K562 (cell line): ENCODE measurements around the gene EEPD1. TPM values are rescaled to one million over a fixed set of nuclear protein-coding genes. Genes with fewer than 3 reads are reported as not detected.

ENCODE experiments used
- ATAC-seq: fragments of 200-7000 bp; cut with Tn5 transposase; 3 replicates; pipeline ENCODE4 v1.9.1; 2020; ENCODE audit warnings: moderate library complexity
- BruUV-seq: library from RNA; stranded (reverse); fragments of 400-500 nt; replicated peaks from 2 replicates; lab custom pipeline; 2021; lab: Mats Ljungman, UMichigan
- CTCF ChIA-PET: fragments of 300-600 bp; formaldehyde crosslinking; extraction: SDS; loops from one replicate; lab custom pipeline; 2021; ENCODE audit warnings: low intra/inter-chr PET ratio; lab: Yijun Ruan, JAX
- POLR2A ChIA-PET: fragments of 300-600, 350-650 bp; sonication (Branson Sonifier 250); formaldehyde crosslinking; extraction: SDS; loops from one replicate; lab custom pipeline; 2021; ENCODE audit warnings: antibody characterized with exemption, inconsistent platforms; lab: Yijun Ruan, JAX
- DNase-seq, 4 experiments: peaks; one replicate each; pipeline versions ENCODE4 v3.0.0 to v3.0.0-alpha.2; 2011 to 2018; ENCODE audit warnings: low spot score in 3 of 4, mixed read lengths in 3 of 4; ENCODE audit errors: extremely low read depth in 1 of 4
- FAIRE-seq: peaks from 2 replicates; lab custom pipeline; 2011; peaks lifted over from hg19 to GRCh38; lab: Jason Lieb, UNC
- H2AFZ ChIP-seq: 2 replicates; pipeline ENCODE4 v1.6.0; 2011; ENCODE audit warnings: low read depth, low read length, control low read depth, inconsistent platforms
- H3K27ac ChIP-seq: fragments of 200-600 bp; 3 replicates; pipeline ENCODE4 v1.8.0; 2011; ENCODE audit warnings: low read depth, mild to moderate bottlenecking, control low read depth, inconsistent platforms, low read length, moderate library complexity, mixed read lengths; ENCODE audit errors: extremely low read depth
- H3K27me3 ChIP-seq, 2 experiments: fragments of 300-600 bp in 1 of 2; 2 replicates in 1 of 2; 3 replicates in 1 of 2; pipeline versions ENCODE4 v1.6.0 to v1.8.0; 2011; ENCODE audit warnings: inconsistent platforms in 2 of 2, low read length in 2 of 2, mild to moderate bottlenecking in 1 of 2, mixed read lengths in 1 of 2, moderate library complexity in 1 of 2; ENCODE audit not compliant: control insufficient read depth in 2 of 2, insufficient read depth in 2 of 2
- H3K36me3 ChIP-seq: fragments of 300-600 bp; 3 replicates; pipeline ENCODE4 v1.8.0; 2011; ENCODE audit warnings: mild to moderate bottlenecking, low read length, inconsistent platforms; ENCODE audit not compliant: control insufficient read depth, insufficient read depth
- H3K4me1 ChIP-seq, 2 experiments: fragments of 200-600 bp in 1 of 2; replicated peaks in 1 of 2; 2 replicates in 1 of 2; 3 replicates in 1 of 2; pipeline versions ENCODE4 v1.5.1 to v1.8.0; 2011; ENCODE audit warnings: inconsistent platforms in 2 of 2, low read length in 2 of 2, mild to moderate bottlenecking in 1 of 2, mixed read lengths in 1 of 2, moderate library complexity in 1 of 2; ENCODE audit not compliant: control insufficient read depth in 2 of 2, insufficient read depth in 2 of 2
- H3K4me2 ChIP-seq: 2 replicates; pipeline ENCODE4 v1.6.1; 2011; ENCODE audit warnings: low read length, control low read depth, inconsistent platforms, mixed read lengths; ENCODE audit not compliant: insufficient read depth
- H3K4me3 ChIP-seq: fragments of 200-600 bp; sonication (generic), shearing (Covaris generic); 2 replicates; pipeline ENCODE4 v1.5.1; 2016; ENCODE audit warnings: control low read depth, inconsistent platforms
- H3K79me2 ChIP-seq: fragments of 200-600 bp; 3 replicates; pipeline ENCODE4 v1.8.0; 2011; ENCODE audit warnings: low read length, inconsistent platforms; ENCODE audit not compliant: control insufficient read depth, insufficient read depth
- H3K9ac ChIP-seq, 2 experiments: 2 replicates each; pipeline versions ENCODE4 v1.6.0 to v1.6.1; 2011; ENCODE audit warnings: low read depth in 2 of 2, low read length in 2 of 2, control low read depth in 1 of 2, inconsistent platforms in 1 of 2, mild to moderate bottlenecking in 1 of 2, mixed read lengths in 1 of 2; ENCODE audit not compliant: insufficient read depth in 1 of 2
- H3K9me1 ChIP-seq: one replicate; pipeline ENCODE4 v1.6.0; 2011; ENCODE audit warnings: inconsistent platforms, mild to moderate bottlenecking, low read length, moderate library complexity; ENCODE audit not compliant: control insufficient read depth, insufficient read depth
- H3K9me3 ChIP-seq: replicated peaks from 2 replicates; pipeline ENCODE4 v1.5.1; 2011; ENCODE audit warnings: low read depth, low read length, inconsistent platforms; ENCODE audit not compliant: control insufficient read depth, insufficient read depth
- H4K20me1 ChIP-seq: replicated peaks from 2 replicates; pipeline ENCODE4 v1.6.1; 2011; ENCODE audit warnings: low read length, inconsistent platforms, mixed read lengths; ENCODE audit not compliant: control insufficient read depth, insufficient read depth
- GATA2 ChIP-seq: sonication (generic); formaldehyde crosslinking; IDR thresholded peaks from 2 replicates; pipeline ENCODE4 v1.4.0; 2020; ENCODE audit warnings: mild to moderate bottlenecking, missing genetic modification reagents
- MEF2D ChIP-seq: conservative IDR thresholded peaks from 2 replicates; pipeline ENCODE4 v1.6.1; 2016; ENCODE audit warnings: low read depth, missing genetic modification characterization, missing compliant biosample characterization
- NFRKB ChIP-seq: fragments of 450-650 bp; IDR thresholded peaks from 2 replicates; pipeline ENCODE4 v1.6.1; 2016; ENCODE audit warnings: low read depth
- POLR2H ChIP-seq: IDR thresholded peaks from 2 replicates; pipeline ENCODE4 v1.6.1; 2016; ENCODE audit warnings: missing genetic modification characterization, low read depth, mild to moderate bottlenecking, control low read depth, missing compliant biosample characterization, moderate library complexity
- SRSF1 ChIP-seq: fragments of 200-400 bp; formaldehyde crosslinking; IDR thresholded peaks from 2 replicates; pipeline ENCODE4 v1.6.1; 2017; ENCODE audit warnings: mild to moderate bottlenecking, low read depth, low read length, moderate library complexity
- TAF1 ChIP-seq: IDR thresholded peaks from 2 replicates; pipeline ENCODE4 v1.6.1; 2011; ENCODE audit warnings: mild to moderate bottlenecking, low read length, moderate library complexity; ENCODE audit not compliant: insufficient read depth, control insufficient read depth, severe bottlenecking; ENCODE audit errors: extremely low read depth
- ZBED1 ChIP-seq: IDR thresholded peaks from 2 replicates; pipeline ENCODE4 v1.6.1; 2014
- ZNF57 ChIP-seq: fragments of 450-650 bp; formaldehyde crosslinking; IDR thresholded peaks from 2 replicates; pipeline ENCODE4 v1.4.0; 2020; ENCODE audit warnings: mild to moderate bottlenecking, moderate library complexity
- WGBS: fragments of 100-300 bp; shearing (Covaris generic); methylation state at CpG from one replicate; pipeline ENCODE4 v1.1.6; 2016; ENCODE audit warnings: low coverage, mixed read lengths; ENCODE audit not compliant: insufficient coverage; ENCODE audit errors: missing lambda C conversion rate; 5-methylcytosine and 5-hydroxymethylcytosine counted together
- in situ Hi-C: fragments of 300-500 bp; cut with MboI; formaldehyde crosslinking; loops from 4 replicates; pipeline ENCODE4 v1.15.0; 2018; ENCODE audit warnings: inconsistent platforms, mixed read lengths
- intact Hi-C: fragments of 100-400 bp; cut with micrococcal nuclease; formaldehyde crosslinking; loops from 2 replicates; pipeline ENCODE4 v1.14.2; 2022
- polyA plus RNA-seq, 8 experiments: library from polyadenylated mRNA; depleted of rRNA in 4 of 8; stranded (reverse) in 5 of 8; unstranded in 3 of 8; fragments of >200 nt; fragmentation: Nextera tagmentation in 2 of 8; fragmentation: Illumina TruSeq in 1 of 8; extraction: Ambion mirVana in 2 of 8; extraction: Trizol in 1 of 8; gene quantifications; 2 replicates each; pipeline versions ENCODE4 v1.2.1 to v1.2.3, GENCODE V29; 2011 to 2014; ENCODE audit warnings: inconsistent platforms in 1 of 8, missing spikeins in 1 of 8
- total RNA-seq, 7 experiments: library from RNA; depleted of rRNA in 6 of 7; stranded (reverse); fragments of >200 nt in 6 of 7; fragmentation: Illumina TruSeq in 2 of 7; extraction: Trizol in 2 of 7; gene quantifications; 2 replicates each; pipeline versions ENCODE4 v1.2.1 to v1.2.3, GENCODE V29; 2011 to 2021; ENCODE audit warnings: low replicate concordance in 1 of 7
- TF ChIP-seq, protein P1 (sequence below): sonication (generic); formaldehyde crosslinking; IDR thresholded peaks from 2 replicates; pipeline ENCODE4 v1.8.0; 2022; ENCODE audit warnings: mild to moderate bottlenecking, missing genetic modification reagents, borderline replicate concordance
- TF ChIP-seq, protein P2 (sequence below): sonication (generic); formaldehyde crosslinking; IDR thresholded peaks from 2 replicates; pipeline ENCODE4 v1.8.1; 2023; ENCODE audit warnings: mild to moderate bottlenecking, missing genetic modification reagents

EEPD1 gene
- total and polyA plus RNA-seq, 9 of the 15 experiments (the other 6 are each of a cell fraction or from before 2014, with no cell fraction given) = 0.01 to 1.5 (median 0.74) TPM; not detected in 1

DNA sequence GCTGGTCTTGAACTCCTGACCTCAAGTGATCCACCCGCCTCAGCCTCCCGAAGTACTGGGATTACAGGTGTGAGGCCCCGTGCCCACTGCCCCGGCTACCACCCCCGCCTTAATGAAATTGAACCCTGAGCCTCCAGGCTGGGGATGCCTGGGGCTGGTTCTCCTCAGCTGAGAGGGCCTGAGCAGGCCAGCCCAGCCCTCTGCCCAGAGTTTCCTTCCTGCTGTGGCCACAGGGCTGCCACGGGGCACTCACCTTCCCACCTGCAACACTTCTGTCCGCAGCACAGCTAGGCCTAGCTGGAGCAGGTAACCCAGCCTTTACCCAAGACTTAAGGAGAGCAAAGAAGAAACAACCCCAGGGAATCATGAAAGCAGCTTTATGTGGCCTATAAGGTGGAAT is 158.5 kb downstream of the EEPD1 start:
- H4K20me1 ChIP-seq = no peaks in the 10 kb centered on the region
- intact Hi-C loops (loop anchor here (10.0 kb wide), 1 partner anchor 873 kb away; no protein-coding TSS in a partner anchor), in situ Hi-C loops (no loop called here)
- POLR2A ChIA-PET = no interaction called here
- no peak for TF ChIP-seq MEF2D
- TF ChIP-seq ZBED1 = no peak
- TF ChIP-seq TAF1 = no peak
- TF ChIP-seq, protein P1, sequence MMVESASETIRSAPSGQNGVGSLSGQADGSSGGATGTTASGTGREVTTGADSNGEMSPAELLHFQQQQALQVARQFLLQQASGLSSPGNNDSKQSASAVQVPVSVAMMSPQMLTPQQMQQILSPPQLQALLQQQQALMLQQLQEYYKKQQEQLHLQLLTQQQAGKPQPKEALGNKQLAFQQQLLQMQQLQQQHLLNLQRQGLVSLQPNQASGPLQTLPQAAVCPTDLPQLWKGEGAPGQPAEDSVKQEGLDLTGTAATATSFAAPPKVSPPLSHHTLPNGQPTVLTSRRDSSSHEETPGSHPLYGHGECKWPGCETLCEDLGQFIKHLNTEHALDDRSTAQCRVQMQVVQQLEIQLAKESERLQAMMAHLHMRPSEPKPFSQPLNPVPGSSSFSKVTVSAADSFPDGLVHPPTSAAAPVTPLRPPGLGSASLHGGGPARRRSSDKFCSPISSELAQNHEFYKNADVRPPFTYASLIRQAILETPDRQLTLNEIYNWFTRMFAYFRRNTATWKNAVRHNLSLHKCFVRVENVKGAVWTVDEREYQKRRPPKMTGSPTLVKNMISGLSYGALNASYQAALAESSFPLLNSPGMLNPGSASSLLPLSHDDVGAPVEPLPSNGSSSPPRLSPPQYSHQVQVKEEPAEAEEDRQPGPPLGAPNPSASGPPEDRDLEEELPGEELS (CRISPR knock-in tag) = no peak
- no peak for TF ChIP-seq SRSF1
- TF ChIP-seq, protein P2, sequence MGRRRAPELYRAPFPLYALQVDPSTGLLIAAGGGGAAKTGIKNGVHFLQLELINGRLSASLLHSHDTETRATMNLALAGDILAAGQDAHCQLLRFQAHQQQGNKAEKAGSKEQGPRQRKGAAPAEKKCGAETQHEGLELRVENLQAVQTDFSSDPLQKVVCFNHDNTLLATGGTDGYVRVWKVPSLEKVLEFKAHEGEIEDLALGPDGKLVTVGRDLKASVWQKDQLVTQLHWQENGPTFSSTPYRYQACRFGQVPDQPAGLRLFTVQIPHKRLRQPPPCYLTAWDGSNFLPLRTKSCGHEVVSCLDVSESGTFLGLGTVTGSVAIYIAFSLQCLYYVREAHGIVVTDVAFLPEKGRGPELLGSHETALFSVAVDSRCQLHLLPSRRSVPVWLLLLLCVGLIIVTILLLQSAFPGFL (CRISPR knock-in tag) = no peak
- no peak for TF ChIP-seq POLR2H (tag)
- TF ChIP-seq GATA2 (CRISPR knock-in tag) = no peak
- no peak for TF ChIP-seq ZNF57 (CRISPR knock-in tag)
- no peak for TF ChIP-seq NFRKB
- H3K27ac ChIP-seq = no peak overlapping the region
- CTCF ChIA-PET = no interaction called here
- peak overlapping the region; percentile 85 for H2AFZ ChIP-seq
- H3K27me3 ChIP-seq = peaks cover 0 to 35% of the 10 kb centered on the region in 2 experiments; a peak in 2 of 5 replicates
- no peak overlapping the region for H3K9ac ChIP-seq
- no TSS peak for BruUV-seq
- FAIRE-seq = no peak
- H3K9me3 ChIP-seq = no peaks in the 10 kb centered on the region
- no peaks in the 10 kb centered on the region for H3K9me1 ChIP-seq
- peaks cover 0 to 8% of the 10 kb centered on the region in 2 experiments; a peak in 2 of 5 replicates for H3K4me1 ChIP-seq
- 23% methylated on average over 7 of the region's 7 CpGs for WGBS
- no peak overlapping the region for H3K4me3 ChIP-seq
- DNase-seq = no peak
- H3K4me2 ChIP-seq = no peak overlapping the region
- no peak for ATAC-seq
- no peaks in the 10 kb centered on the region for H3K36me3 ChIP-seq
- no peaks in the 10 kb centered on the region for H3K79me2 ChIP-seq
